CD4-positive, CD25-positive, alpha-beta regulatory T cell (primary cell): ENCODE data around the gene POU3F1. TPM values are rescaled to one million over a fixed set of nuclear protein-coding genes. Genes with fewer than 3 reads are reported as not detected.

ENCODE experiments used
- ATAC-seq, 2 donors: fragments of 150-1000 bp; cut with Tn5 transposase; one replicate each; pipeline ENCODE4 v1.10.0; 2021; ENCODE audit warnings: low read depth in 2 of 2, moderate number of reproducible peaks in 2 of 2, moderate library complexity in 1 of 2
- DNase-seq, 3 donors: peaks; one replicate each; pipeline versions ENCODE4 v3.0.0 to v3.0.0-alpha.2; 2012 to 2022; ENCODE audit warnings: mixed read lengths in 1 of 3
- H3K27ac ChIP-seq: one replicate; pipeline ENCODE4 v1.7.0; 2013; ENCODE audit warnings: mild to moderate bottlenecking, low read length; ENCODE audit not compliant: insufficient read depth, poor library complexity, severe bottlenecking
- H3K27me3 ChIP-seq: one replicate; pipeline ENCODE4 v1.7.0; 2013; ENCODE audit warnings: low read length; ENCODE audit not compliant: control insufficient read depth, insufficient read depth
- H3K36me3 ChIP-seq: one replicate; pipeline ENCODE4 v1.7.0; 2013; ENCODE audit warnings: mild to moderate bottlenecking, low read length, moderate library complexity; ENCODE audit not compliant: control insufficient read depth, insufficient read depth
- H3K4me1 ChIP-seq: 2 replicates; pipeline ENCODE4 v1.7.0; 2013; ENCODE audit warnings: mild to moderate bottlenecking, low read length; ENCODE audit not compliant: insufficient read depth, control insufficient read depth, poor library complexity, severe bottlenecking
- H3K4me3 ChIP-seq: one replicate; pipeline ENCODE4 v1.7.0; 2013; ENCODE audit warnings: low read depth, mild to moderate bottlenecking, low read length, moderate library complexity
- H3K9me3 ChIP-seq, 2 experiments: 1 replicate in 1 of 2; 2 replicates in 1 of 2; pipeline ENCODE4 v1.7.0; 2013; ENCODE audit warnings: low read length in 2 of 2, mild to moderate bottlenecking in 1 of 2, moderate library complexity in 1 of 2; ENCODE audit not compliant: control insufficient read depth in 2 of 2
- H3K27ac Mint-ChIP-seq, 3 donors: one replicate each; pipeline ENCODE4 v1.8.0; 2020 to 2022; ENCODE audit warnings: mild to moderate bottlenecking in 3 of 3, mixed read lengths in 3 of 3, moderate library complexity in 2 of 3
- H3K27me3 Mint-ChIP-seq: one replicate; pipeline ENCODE4 v1.8.0; 2022; ENCODE audit warnings: mild to moderate bottlenecking, mixed read lengths
- H3K36me3 Mint-ChIP-seq: one replicate; pipeline ENCODE4 v1.8.0; 2020; ENCODE audit warnings: mixed read lengths
- H3K4me1 Mint-ChIP-seq, 4 donors: one replicate each; pipeline ENCODE4 v1.8.0; 2020 to 2022; ENCODE audit warnings: mixed read lengths in 4 of 4, mild to moderate bottlenecking in 1 of 4
- H3K4me3 Mint-ChIP-seq, 4 donors: one replicate each; pipeline ENCODE4 v1.8.0; 2020 to 2022; ENCODE audit warnings: mild to moderate bottlenecking in 4 of 4, mixed read lengths in 4 of 4, moderate library complexity in 3 of 4
- H3K9me3 Mint-ChIP-seq, 7 donors: one replicate each; pipeline ENCODE4 v1.8.0; 2020 to 2022; ENCODE audit warnings: mixed read lengths in 7 of 7, mild to moderate bottlenecking in 3 of 7, moderate library complexity in 2 of 7
- polyA plus RNA-seq, 4 donors: library from polyadenylated mRNA; unstranded; fragments of 300-500 nt; fragmentation: Illumina TruSeq; gene quantifications; one replicate each; pipeline ENCODE4 v1.2.3, GENCODE V29; 2021
- total RNA-seq: library from RNA; stranded (reverse); gene quantifications from one replicate; pipeline ENCODE4 v1.2.3, GENCODE V29; 2022

POU3F1 gene
- total and polyA plus RNA-seq, 5 donors from 2014 or later: 0.11 to 1.7 (median 0.36) TPM

DNA sequence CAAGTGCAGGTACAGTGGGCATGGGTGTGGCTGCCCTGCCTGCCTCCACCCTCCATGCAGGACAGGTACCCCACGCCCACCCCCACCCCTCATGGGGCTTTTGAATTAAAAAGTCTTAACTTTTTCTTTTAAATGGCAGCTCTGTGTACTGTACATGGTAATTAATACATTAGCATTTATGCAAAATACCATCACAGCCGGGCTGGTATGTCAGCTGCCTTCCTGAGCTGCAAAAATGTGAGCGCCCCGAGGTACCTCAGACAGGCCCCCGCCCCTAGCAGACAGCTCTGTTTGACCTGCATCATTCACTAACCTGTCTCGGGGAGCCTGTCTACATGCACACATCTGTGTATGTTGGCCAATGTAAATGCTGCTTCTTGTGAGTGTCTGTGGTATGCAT is 42.2 kb upstream of the POU3F1 start:
- Histone ChIP-seq H3K27ac (no peak overlapping the region), H3K4me3 (no peak overlapping the region), H3K9me3 (no peaks in the 10 kb centered on the region), H3K36me3 (no peaks in the 10 kb centered on the region), H3K27me3 (no peaks in the 10 kb centered on the region), H3K4me1 (no peaks in the 10 kb centered on the region)
- ATAC-seq (no peak), DNase-seq (no peak)
- Mint-ChIP-seq H3K27me3 (peaks cover 18% of the 10 kb centered on the region), H3K36me3 (no peaks in the 10 kb centered on the region), H3K27ac (no peak overlapping the region), H3K9me3 (no peaks in the 10 kb centered on the region), H3K4me1 (no peaks in the 10 kb centered on the region), H3K4me3 (no peak overlapping the region)

DNA sequence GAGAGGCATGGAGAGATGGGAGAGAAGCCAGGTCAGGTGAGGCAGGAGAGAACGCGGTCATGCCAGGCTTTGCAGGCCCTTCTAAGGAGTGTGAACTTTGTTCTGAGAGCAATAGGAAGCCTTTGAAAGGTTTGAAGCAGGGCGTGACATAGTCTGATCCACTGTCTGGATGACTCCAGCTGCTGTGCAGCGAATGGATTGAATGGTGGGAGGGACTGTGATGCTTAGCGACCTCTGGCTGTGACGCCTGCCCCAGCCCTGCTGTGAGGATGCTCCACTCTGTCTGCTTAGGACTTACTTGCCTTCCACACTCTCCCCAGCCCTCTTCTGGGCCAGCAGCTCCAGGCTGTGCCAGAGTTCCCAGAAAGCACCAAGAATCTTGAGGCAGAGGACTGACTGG is 41.8 kb upstream of the POU3F1 start:
- Histone ChIP-seq H3K4me1 (no peaks in the 10 kb centered on the region), H3K9me3 (no peaks in the 10 kb centered on the region), H3K4me3 (no peak overlapping the region), H3K36me3 (no peaks in the 10 kb centered on the region), H3K27ac (no peak overlapping the region), H3K27me3 (no peaks in the 10 kb centered on the region)
- ATAC-seq (no peak), DNase-seq (no peak)
- Mint-ChIP-seq H3K36me3 (no peaks in the 10 kb centered on the region), H3K27me3 (peaks cover 14% of the 10 kb centered on the region), H3K27ac (no peak overlapping the region), H3K9me3 (no peaks in the 10 kb centered on the region), H3K4me3 (no peak overlapping the region), H3K4me1 (no peaks in the 10 kb centered on the region)

DNA sequence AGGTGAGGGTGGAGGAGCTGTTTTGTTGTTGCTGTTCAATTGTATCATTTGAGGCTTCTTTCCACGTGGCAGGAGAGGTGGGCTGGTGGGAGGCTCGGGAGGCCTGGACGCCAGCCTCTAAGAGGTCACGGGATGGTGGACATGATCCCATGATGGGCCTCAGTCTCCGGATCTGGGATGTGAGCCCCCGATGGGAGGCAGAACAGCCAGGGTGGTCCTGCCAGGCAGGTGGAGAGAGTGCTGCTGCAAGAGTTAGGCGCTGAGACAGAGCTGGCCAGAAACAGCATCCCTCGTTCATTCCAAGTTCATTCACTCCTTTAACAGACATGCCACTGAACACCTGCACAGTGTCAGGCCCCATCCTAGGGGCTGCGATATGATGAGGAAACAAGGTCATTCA is 41.1 kb upstream of the POU3F1 start:
- peaks cover 12% of the 10 kb centered on the region for H3K27me3 Mint-ChIP-seq
- H3K9me3 ChIP-seq: no peaks in the 10 kb centered on the region
- H3K36me3 Mint-ChIP-seq: no peaks in the 10 kb centered on the region
- DNase-seq (no peak), ATAC-seq (no peak)
- no peaks in the 10 kb centered on the region for H3K4me1 Mint-ChIP-seq
- no peak overlapping the region for H3K27ac ChIP-seq
- H3K27me3 ChIP-seq: no peaks in the 10 kb centered on the region
- H3K4me3 ChIP-seq: no peak overlapping the region
- no peaks in the 10 kb centered on the region for H3K4me1 ChIP-seq
- no peak overlapping the region for H3K27ac Mint-ChIP-seq
- H3K4me3 Mint-ChIP-seq: no peak overlapping the region
- H3K9me3 Mint-ChIP-seq: no peaks in the 10 kb centered on the region
- H3K36me3 ChIP-seq: no peaks in the 10 kb centered on the region

DNA sequence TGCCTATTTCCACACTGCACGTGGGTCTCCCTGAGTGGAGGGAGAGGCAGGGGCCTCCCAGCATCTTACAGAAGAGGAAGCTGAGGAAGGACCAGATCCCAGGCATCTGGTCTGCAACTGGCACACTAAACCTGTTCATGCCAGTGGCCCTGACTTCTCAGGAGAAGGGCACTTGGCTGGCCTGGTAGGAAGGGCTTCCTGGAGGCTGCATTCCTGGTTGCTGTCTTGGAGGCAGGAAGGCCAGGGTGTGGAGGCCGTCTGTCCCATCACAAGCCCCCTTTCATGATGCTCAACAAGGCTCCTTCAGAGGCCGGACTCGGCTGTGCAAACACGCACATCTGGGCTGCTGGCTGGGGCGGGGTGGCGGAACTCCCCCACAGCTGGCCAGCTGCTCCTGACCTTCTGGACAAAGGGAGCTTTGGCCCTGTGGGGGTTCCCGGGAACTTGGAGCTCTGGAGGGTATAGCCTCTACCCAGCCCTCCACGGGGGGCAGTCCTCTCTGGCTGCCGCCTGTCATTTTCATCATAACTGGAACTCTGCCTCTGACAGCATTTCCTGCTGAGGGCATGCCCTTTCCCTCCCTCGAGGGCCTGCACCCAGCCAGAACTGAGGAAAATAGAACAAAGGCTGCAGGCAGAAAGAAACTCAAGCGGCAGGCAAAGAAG is 39.2 kb upstream of the POU3F1 start:
- no peaks in the 10 kb centered on the region for H3K36me3 Mint-ChIP-seq
- DNase-seq (no peak), ATAC-seq (no peak)
- H3K27me3 Mint-ChIP-seq: peaks cover 12% of the 10 kb centered on the region
- H3K9me3 Mint-ChIP-seq: no peaks in the 10 kb centered on the region
- H3K36me3 ChIP-seq: no peaks in the 10 kb centered on the region
- H3K4me1 ChIP-seq: no peaks in the 10 kb centered on the region
- no peak overlapping the region for H3K27ac ChIP-seq
- no peaks in the 10 kb centered on the region for H3K27me3 ChIP-seq
- no peak overlapping the region for H3K4me3 ChIP-seq
- H3K27ac Mint-ChIP-seq: no peak overlapping the region
- no peaks in the 10 kb centered on the region for H3K9me3 ChIP-seq
- H3K4me3 Mint-ChIP-seq: no peak overlapping the region
- no peaks in the 10 kb centered on the region for H3K4me1 Mint-ChIP-seq

DNA sequence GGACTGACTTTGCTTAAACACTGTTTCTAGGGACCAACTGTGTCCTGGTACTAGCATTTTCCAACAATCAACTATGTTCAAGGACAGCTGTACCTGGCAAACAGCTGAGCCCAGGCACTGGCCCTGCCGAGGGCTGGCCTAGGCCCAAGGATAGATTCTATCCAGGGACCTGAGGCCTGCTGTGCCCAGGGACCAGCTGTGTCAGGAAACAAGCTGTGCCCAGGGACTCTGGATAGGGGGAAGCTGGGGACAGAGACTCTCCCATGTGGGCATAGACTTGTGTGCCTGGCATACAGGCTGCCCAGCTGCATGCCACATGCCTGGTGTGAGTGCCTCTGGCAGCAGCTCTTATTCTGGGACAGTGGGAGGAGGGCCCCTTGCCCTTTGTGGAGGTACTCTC is 38.1 kb upstream of the POU3F1 start:
- H3K27ac Mint-ChIP-seq: no peak overlapping the region
- H3K27me3 Mint-ChIP-seq: peaks cover 6% of the 10 kb centered on the region
- H3K36me3 Mint-ChIP-seq: no peaks in the 10 kb centered on the region
- ATAC-seq: no peak
- no peaks in the 10 kb centered on the region for H3K4me1 Mint-ChIP-seq
- no peak overlapping the region for H3K4me3 ChIP-seq
- no peaks in the 10 kb centered on the region for H3K9me3 Mint-ChIP-seq
- H3K27ac ChIP-seq: no peak overlapping the region
- no peak for DNase-seq
- H3K9me3 ChIP-seq: no peaks in the 10 kb centered on the region
- H3K36me3 ChIP-seq: no peaks in the 10 kb centered on the region
- no peak overlapping the region for H3K4me3 Mint-ChIP-seq
- no peaks in the 10 kb centered on the region for H3K27me3 ChIP-seq
- no peaks in the 10 kb centered on the region for H3K4me1 ChIP-seq

DNA sequence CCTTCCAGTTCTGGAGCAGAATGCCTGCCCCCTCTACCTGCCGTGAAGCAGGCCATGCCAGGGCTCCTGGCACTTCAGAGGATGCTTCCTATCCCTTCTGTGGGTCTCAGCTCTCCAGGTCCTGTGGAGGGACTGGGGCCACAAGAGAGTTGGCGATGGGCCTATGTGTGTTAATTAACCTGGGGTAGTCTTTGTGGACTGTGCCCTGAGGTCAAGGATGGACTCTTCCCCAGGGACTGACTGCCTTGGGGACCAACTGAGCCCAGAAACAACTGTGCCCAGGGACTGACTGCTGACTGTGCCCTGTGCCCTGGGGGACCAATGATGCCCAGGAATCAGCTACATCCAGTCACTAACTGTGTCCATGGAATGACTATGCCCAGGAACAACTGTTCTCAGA is 37.5 kb upstream of the POU3F1 start:
- no peaks in the 10 kb centered on the region for H3K27me3 ChIP-seq
- no peaks in the 10 kb centered on the region for H3K4me1 ChIP-seq
- Mint-ChIP-seq H3K9me3 (no peaks in the 10 kb centered on the region), H3K36me3 (no peaks in the 10 kb centered on the region), H3K27me3 (peaks cover under 1% of the 10 kb centered on the region), H3K4me3 (no peak overlapping the region), H3K27ac (no peak overlapping the region), H3K4me1 (no peaks in the 10 kb centered on the region)
- H3K27ac ChIP-seq: no peak overlapping the region
- DNase-seq (no peak), ATAC-seq (no peak)
- H3K4me3 ChIP-seq: no peak overlapping the region
- no peaks in the 10 kb centered on the region for H3K36me3 ChIP-seq
- no peaks in the 10 kb centered on the region for H3K9me3 ChIP-seq

DNA sequence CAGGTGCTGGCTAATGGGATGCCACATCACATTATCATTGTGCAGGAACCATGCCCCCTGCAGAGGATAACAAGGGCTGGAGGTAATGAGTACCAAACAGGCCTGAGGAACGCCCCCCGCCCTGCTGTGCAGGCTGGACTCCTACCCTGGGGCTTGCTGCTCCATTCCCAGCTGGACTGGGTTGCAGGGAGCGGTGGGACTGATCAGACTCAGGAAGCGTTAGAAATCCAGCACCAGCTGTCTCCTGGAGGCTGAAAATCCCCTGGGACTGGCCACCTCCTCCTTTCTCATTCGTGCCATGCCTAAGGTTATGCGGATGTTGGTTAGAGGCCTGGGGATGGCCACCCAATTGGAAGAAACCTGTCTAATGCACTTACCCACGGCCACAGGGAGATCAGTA is 36.9 kb upstream of the POU3F1 start:
- DNase-seq (no peak), ATAC-seq (no peak)
- Mint-ChIP-seq H3K27ac (no peak overlapping the region), H3K4me3 (no peak overlapping the region), H3K27me3 (no peaks in the 10 kb centered on the region), H3K36me3 (no peaks in the 10 kb centered on the region), H3K4me1 (no peaks in the 10 kb centered on the region), H3K9me3 (no peaks in the 10 kb centered on the region)
- H3K9me3 ChIP-seq: no peaks in the 10 kb centered on the region
- no peaks in the 10 kb centered on the region for H3K4me1 ChIP-seq
- H3K27ac ChIP-seq: no peak overlapping the region
- no peaks in the 10 kb centered on the region for H3K36me3 ChIP-seq
- no peak overlapping the region for H3K4me3 ChIP-seq
- H3K27me3 ChIP-seq: no peaks in the 10 kb centered on the region

DNA sequence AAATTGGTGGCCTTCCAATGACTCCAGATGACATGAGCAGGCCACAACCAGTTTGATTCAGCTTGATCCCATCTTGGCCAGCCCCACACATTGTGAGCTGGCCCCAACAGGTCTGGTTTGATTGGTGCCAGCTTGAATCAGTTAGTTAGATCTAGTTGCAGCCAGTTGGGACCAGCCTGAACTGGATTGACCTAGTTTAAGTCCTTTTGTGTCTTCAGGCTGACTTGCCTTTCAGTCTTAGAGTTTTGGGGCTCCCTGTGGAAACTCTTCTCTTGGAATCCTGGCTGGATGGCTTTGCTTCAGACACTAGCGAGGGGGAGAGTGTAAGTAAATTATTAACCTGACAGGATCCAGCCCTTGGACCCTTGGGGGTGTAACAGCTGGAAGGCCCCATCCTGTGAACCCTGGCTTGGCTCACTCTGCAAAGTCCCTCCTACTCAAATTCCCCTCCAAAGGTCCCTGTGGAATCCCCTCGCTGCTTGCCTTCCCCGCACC is 36.2 kb upstream of the POU3F1 start:
- Histone ChIP-seq H3K4me3 (no peak overlapping the region), H3K4me1 (no peaks in the 10 kb centered on the region), H3K27me3 (no peaks in the 10 kb centered on the region), H3K9me3 (no peaks in the 10 kb centered on the region), H3K27ac (no peak overlapping the region), H3K36me3 (no peaks in the 10 kb centered on the region)
- H3K27ac Mint-ChIP-seq: no peak overlapping the region
- ATAC-seq (no peak), DNase-seq (no peak)
- H3K9me3 Mint-ChIP-seq: no peaks in the 10 kb centered on the region
- no peak overlapping the region for H3K4me3 Mint-ChIP-seq
- no peaks in the 10 kb centered on the region for H3K27me3 Mint-ChIP-seq
- no peaks in the 10 kb centered on the region for H3K36me3 Mint-ChIP-seq
- H3K4me1 Mint-ChIP-seq: no peaks in the 10 kb centered on the region
